H1 (cell line): Measurements from ENCODE around the gene SNAP25. TPM values are rescaled to one million over a fixed set of nuclear protein-coding genes. Genes with fewer than 3 reads are reported as not detected.

ENCODE experiments used
- RNF2 ChIP-seq: fragments of 200-900, 300-1000 bp; sonication (generic); IDR thresholded peaks from 2 replicates; pipeline ENCODE4 v1.7.1; 2016; ENCODE audit warnings: borderline replicate concordance, low read depth, mild to moderate bottlenecking, antibody characterized with exemption, low read length; ENCODE audit not compliant: poor library complexity, severe bottlenecking; ENCODE audit errors: missing control alignments
- TAF1 ChIP-seq: IDR thresholded peaks from 2 replicates; pipeline ENCODE4 v1.6.1; 2011; ENCODE audit warnings: mild to moderate bottlenecking, low read depth, low read length
- polyA plus RNA-seq, 7 experiments: library from polyadenylated mRNA; depleted of rRNA in 3 of 7; stranded (reverse) in 5 of 7; unstranded in 2 of 7; fragments of >200 nt in 5 of 7; fragments of 200-250 nt in 2 of 7; gene quantifications; 1 replicate in 5 of 7; 2 replicates in 1 of 7; 4 replicates in 1 of 7; pipeline versions ENCODE4 v1.2.1 to v1.2.3, GENCODE V29; 2011 to 2013; ENCODE audit warnings: missing spikeins in 2 of 7, mixed read lengths in 2 of 7
- total RNA-seq: library from RNA; stranded (reverse); fragmentation: NEBNext Ultra II Directional; extraction: Animal tissue kit (Norgen Biotek cat#: 25700); gene quantifications from 2 replicates; pipeline ENCODE4 v1.2.1, GENCODE V29; 2021

Gene SNAP25
- total and polyA plus RNA-seq, 2 of the 8 experiments (the other 6 are each of a cell fraction or from before 2014, with no cell fraction given): 0.51 to 0.52 TPM

GRCh38 chr20:10174400-10174799, 44.2 kb upstream of the SNAP25 start (continued):
- TF ChIP-seq TAF1: no peak
- TF ChIP-seq RNF2: no peak
